NCI-H2196 treated with DMSO at 0.1 percent for 48 hours (cell line): ENCODE data around the gene PYDC1.
"Not testable (repeated sequence)": the region's sequence is repeated elsewhere in the genome, so short reads cannot be mapped to it uniquely, and the experiment has no call there.

Experiments
- DNase-seq: peaks from one replicate; lab custom pipeline; 2025; ENCODE audit not compliant: unreplicated experiment; lab: John Stamatoyannopoulos, UW

Gene PYDC1

GRCh38 chr16:31181102-31181830, 35.7 kb downstream of the PYDC1 start:
- no peak for DNase-seq

GRCh38 chr16:31179747-31180459, 37.0 kb downstream of the PYDC1 start, which contains the start of gene FUS:
Gene FUS (plus strand): TSS chr16:31180139. CDS start chr16:31180215, 76 bp downstream.
- DNase-seq, result peak; percentile 57

- no peak for DNase-seq
Measured at GRCh38 chr16:31179219-31179746, 37.7 kb downstream of the PYDC1 start.

- DNase-seq, result peak; percentile 28
Measured at GRCh38 chr16:31177136-31177535, 39.8 kb downstream of the PYDC1 start.

GRCh38 chr16:31170048-31170447, 46.9 kb downstream of the PYDC1 start:
- not testable (repeated sequence) for DNase-seq

GRCh38 chr16:31168848-31169247, 48.1 kb downstream of the PYDC1 start:
- DNase-seq, result no peak

- no peak for DNase-seq
Measured at GRCh38 chr16:31167315-31167714, 49.6 kb downstream of the PYDC1 start.
